Calu3 (cell line): ENCODE data around the gene BTC. TPM values are rescaled to one million over a fixed set of nuclear protein-coding genes. Genes with fewer than 3 reads are reported as not detected.

Experiments
- BruUV-seq: library from RNA; stranded (reverse); fragments of 400-500 nt; replicated peaks from 2 replicates; lab custom pipeline; 2021; lab: Mats Ljungman, UMichigan
- CTCF ChIA-PET: fragments of 300-600 bp; sonication (Branson Sonifier 250); formaldehyde crosslinking; loops from one replicate; lab custom pipeline; 2022; ENCODE audit warnings: antibody characterized with exemption; lab: Charles Lee
- DNase-seq: peaks from one replicate; pipeline ENCODE4 v3.0.0; 2022
- H3K27ac Mint-ChIP-seq: one replicate; pipeline ENCODE4 v1.8.0; 2022; ENCODE audit warnings: mixed read lengths; ENCODE audit not compliant: unreplicated experiment
- H3K27me3 Mint-ChIP-seq: one replicate; pipeline ENCODE4 v1.8.0; 2022; ENCODE audit warnings: mixed read lengths; ENCODE audit not compliant: unreplicated experiment
- H3K36me3 Mint-ChIP-seq: one replicate; pipeline ENCODE4 v1.8.0; 2022; ENCODE audit warnings: mild to moderate bottlenecking, moderate library complexity, mixed read lengths; ENCODE audit not compliant: insufficient read depth, unreplicated experiment
- H3K4me1 Mint-ChIP-seq: one replicate; pipeline ENCODE4 v1.8.0; 2022; ENCODE audit warnings: mild to moderate bottlenecking, low read depth, mixed read lengths; ENCODE audit not compliant: unreplicated experiment
- H3K4me3 Mint-ChIP-seq: one replicate; pipeline ENCODE4 v1.8.0; 2022; ENCODE audit warnings: mild to moderate bottlenecking, low read depth, moderate library complexity, mixed read lengths; ENCODE audit not compliant: unreplicated experiment
- H3K9me3 Mint-ChIP-seq: one replicate; pipeline ENCODE4 v1.8.0; 2022; ENCODE audit warnings: low read depth, mixed read lengths; ENCODE audit not compliant: unreplicated experiment
- intact Hi-C: fragments of 100-400 bp; cut with micrococcal nuclease; formaldehyde crosslinking; loops from one replicate; pipeline ENCODE4 v1.10.0; 2022; ENCODE audit not compliant: unreplicated experiment
- total RNA-seq: library from RNA; stranded (reverse); gene quantifications from 2 replicates; pipeline ENCODE4 v1.2.3, GENCODE V29; 2022
- TF ChIP-seq, protein P1 (sequence below): fragments of 200-600 bp; IDR thresholded peaks from one replicate; pipeline ENCODE4 v1.8.0; 2022; ENCODE audit warnings: antibody characterized with exemption; ENCODE audit not compliant: unreplicated experiment

The BTC gene
- total RNA-seq, 1 experiment from 2014 or later, result 8.1 TPM

DNA sequence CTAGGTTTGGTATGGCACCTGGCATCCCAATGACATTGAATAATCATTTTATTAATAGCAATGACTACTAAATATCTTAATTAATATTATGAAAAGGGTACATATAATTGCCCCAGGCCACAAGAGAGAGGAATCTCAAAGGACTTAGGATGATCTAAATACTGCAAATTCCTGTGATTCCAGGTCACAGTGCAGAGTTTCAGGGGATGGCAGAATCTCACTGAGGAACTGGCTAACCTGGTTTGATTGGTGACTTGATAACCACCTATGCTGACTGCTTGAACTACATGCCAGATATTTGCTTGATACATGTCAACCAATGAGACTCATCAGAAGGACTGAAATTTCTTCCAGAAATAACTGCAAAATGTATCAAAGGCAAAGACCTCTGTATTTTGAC, 37.2 kb downstream of the BTC start:
- no peak for DNase-seq
- BruUV-seq, result no TSS peak

DNA sequence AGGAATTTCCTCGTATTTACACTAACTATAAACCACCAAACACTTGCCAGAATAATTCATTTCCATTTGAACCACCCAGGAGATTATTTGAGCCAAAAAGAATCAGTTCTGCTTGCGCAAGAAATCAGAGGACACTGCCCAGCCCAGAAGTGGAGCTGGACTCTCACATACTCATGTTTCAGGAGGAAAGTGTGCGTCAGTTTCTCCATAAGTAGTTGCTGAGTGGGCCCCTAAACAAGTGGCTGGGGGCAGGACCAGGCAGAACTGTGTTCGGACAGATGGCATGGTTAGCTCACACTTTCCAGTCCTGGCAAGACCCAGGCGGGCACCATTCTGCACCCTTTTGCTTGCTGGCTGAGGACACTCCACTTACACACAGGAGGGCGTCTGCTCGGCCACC, 38.8 kb downstream of the BTC start:
- H3K27ac Mint-ChIP-seq, result no peak overlapping the region
- no peaks in the 10 kb centered on the region for H3K9me3 Mint-ChIP-seq
- intact Hi-C loops, result no loop called here
- TF ChIP-seq, protein P1, sequence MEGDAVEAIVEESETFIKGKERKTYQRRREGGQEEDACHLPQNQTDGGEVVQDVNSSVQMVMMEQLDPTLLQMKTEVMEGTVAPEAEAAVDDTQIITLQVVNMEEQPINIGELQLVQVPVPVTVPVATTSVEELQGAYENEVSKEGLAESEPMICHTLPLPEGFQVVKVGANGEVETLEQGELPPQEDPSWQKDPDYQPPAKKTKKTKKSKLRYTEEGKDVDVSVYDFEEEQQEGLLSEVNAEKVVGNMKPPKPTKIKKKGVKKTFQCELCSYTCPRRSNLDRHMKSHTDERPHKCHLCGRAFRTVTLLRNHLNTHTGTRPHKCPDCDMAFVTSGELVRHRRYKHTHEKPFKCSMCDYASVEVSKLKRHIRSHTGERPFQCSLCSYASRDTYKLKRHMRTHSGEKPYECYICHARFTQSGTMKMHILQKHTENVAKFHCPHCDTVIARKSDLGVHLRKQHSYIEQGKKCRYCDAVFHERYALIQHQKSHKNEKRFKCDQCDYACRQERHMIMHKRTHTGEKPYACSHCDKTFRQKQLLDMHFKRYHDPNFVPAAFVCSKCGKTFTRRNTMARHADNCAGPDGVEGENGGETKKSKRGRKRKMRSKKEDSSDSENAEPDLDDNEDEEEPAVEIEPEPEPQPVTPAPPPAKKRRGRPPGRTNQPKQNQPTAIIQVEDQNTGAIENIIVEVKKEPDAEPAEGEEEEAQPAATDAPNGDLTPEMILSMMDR, result no peak
- CTCF ChIA-PET, result no interaction called here
- BruUV-seq, result no TSS peak
- no peaks in the 10 kb centered on the region for H3K4me1 Mint-ChIP-seq
- DNase-seq, result no peak
- no peaks in the 10 kb centered on the region for H3K27me3 Mint-ChIP-seq
- H3K4me3 Mint-ChIP-seq, result no peak overlapping the region
- H3K36me3 Mint-ChIP-seq, result no peaks in the 10 kb centered on the region

More for the DNA sequence above, 37.2 kb downstream of the BTC start:
- Mint-ChIP-seq H3K36me3 (no peaks in the 10 kb centered on the region), H3K9me3 (no peaks in the 10 kb centered on the region), H3K4me1 (no peaks in the 10 kb centered on the region), H3K27me3 (no peaks in the 10 kb centered on the region), H3K27ac (no peak overlapping the region), H3K4me3 (no peak overlapping the region)
- intact Hi-C loops, result no loop called here
- CTCF ChIA-PET, result no interaction called here
- TF ChIP-seq, protein P1, result no peak

DNA sequence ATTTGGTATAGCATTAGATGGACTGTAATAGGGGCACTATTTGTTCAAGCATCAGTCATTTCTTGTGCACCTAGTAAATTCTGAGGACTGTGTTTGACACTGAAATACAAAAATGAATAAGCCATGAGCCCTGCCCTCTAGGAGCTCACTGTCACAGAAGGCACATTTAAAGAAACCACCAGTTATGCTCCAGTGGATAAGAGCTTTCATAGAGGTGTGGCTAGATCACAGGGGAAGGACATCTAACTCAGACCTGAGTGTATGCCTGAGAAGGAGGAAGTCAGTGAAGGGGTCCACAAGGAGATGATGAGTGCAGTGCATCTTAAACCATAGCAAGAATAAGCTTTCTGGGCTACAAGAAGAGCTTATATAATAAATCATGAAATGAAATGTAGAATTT, 40.1 kb downstream of the BTC start:
- no peaks in the 10 kb centered on the region for H3K4me1 Mint-ChIP-seq
- H3K9me3 Mint-ChIP-seq, result no peaks in the 10 kb centered on the region
- no peak overlapping the region for H3K27ac Mint-ChIP-seq
- intact Hi-C loops, result no loop called here
- DNase-seq, result no peak
- H3K27me3 Mint-ChIP-seq, result no peaks in the 10 kb centered on the region
- BruUV-seq, result no TSS peak
- CTCF ChIA-PET, result no interaction called here
- TF ChIP-seq, protein P1, result no peak
- H3K36me3 Mint-ChIP-seq, result no peaks in the 10 kb centered on the region
- H3K4me3 Mint-ChIP-seq, result no peak overlapping the region

DNA sequence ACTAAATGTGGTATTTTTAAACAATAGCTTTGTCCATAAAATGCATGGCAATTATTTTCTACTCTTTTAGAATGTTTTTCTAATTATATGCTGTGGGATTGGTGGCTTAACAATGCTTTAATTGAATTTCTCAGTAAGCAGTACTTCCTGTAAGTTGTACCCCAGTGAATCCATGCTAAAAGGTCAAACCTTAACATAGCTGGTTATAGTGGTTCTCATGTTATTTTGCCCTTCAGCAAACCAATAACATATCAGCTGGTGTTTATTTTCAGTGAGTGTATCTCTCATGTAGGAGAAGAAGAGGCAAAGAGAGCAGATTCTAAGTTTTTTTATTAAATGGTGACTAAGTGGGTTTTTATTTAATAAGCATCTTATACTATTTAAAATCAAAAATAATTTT, 41.5 kb downstream of the BTC start:
- H3K27ac Mint-ChIP-seq, result no peak overlapping the region
- TF ChIP-seq, protein P1, result no peak

More for the DNA sequence above, 41.5 kb downstream of the BTC start:
- Mint-ChIP-seq H3K9me3 (no peaks in the 10 kb centered on the region), H3K36me3 (no peaks in the 10 kb centered on the region), H3K4me3 (no peak overlapping the region), H3K27me3 (no peaks in the 10 kb centered on the region), H3K4me1 (no peaks in the 10 kb centered on the region)
- CTCF ChIA-PET, result no interaction called here
- BruUV-seq, result no TSS peak
- intact Hi-C loops, result no loop called here
- no peak for DNase-seq
